HG02981 (cell line): ENCODE results near the gene IFNB1.

Source experiments
- ATAC-seq: cut with Tn5 transposase; IDR thresholded peaks from one replicate; pipeline ENCODE4 v1.9.1; 2021; ENCODE audit warnings: mild to moderate bottlenecking, moderate library complexity; ENCODE audit not compliant: unreplicated experiment

IFNB1 gene

DNA sequence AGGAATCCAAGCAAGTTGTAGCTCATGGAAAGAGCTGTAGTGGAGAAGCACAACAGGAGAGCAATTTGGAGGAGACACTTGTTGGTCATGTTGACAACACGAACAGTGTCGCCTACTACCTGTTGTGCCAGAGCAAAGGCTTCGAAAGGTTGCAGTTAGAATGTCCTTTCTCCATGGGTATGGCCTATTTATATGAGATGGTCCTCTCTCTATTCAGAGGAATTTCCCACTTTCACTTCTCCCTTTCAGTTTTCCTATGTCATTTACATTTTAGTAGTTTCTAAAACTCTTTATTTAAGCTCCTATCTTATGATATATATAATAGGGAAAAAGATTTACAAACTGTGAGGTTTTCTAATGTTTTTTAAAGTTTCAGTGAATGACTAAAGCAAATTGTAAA lies at the start of gene IFNB1:
Gene IFNB1, minus strand, starts transcription at position 162 of the 400 bp plus-strand sequence. Its CDS starts 73 bp downstream, at position 89.
- no peak for ATAC-seq

- ATAC-seq, result peak; percentile 94
Observed at GRCh38 chr9:21121595-21122251, 44.0 kb upstream of the IFNB1 start.

DNA sequence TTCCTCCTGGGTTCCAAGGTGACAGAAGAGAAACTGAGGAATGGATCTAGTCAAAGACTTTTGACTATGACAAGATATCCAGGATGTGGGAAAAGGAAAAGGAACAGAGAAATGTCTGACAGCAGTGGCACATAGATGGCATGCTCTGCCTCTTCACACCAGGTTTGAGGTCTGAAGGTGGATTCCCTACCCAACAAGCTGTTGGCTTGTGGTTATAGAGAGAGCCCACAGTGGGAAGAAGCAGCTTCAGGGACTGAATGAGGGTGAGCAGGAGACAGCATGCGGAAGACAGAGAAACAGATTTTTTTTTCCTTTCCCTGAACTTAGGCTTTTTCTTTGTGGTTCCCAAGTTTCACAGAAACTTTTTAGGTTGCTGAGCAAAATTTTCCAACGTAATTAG lies 43.3 kb upstream of the IFNB1 start:
- no peak for ATAC-seq

- no peak for ATAC-seq
Observed at GRCh38 chr9:21119093-21119770, 41.5 kb upstream of the IFNB1 start.

DNA sequence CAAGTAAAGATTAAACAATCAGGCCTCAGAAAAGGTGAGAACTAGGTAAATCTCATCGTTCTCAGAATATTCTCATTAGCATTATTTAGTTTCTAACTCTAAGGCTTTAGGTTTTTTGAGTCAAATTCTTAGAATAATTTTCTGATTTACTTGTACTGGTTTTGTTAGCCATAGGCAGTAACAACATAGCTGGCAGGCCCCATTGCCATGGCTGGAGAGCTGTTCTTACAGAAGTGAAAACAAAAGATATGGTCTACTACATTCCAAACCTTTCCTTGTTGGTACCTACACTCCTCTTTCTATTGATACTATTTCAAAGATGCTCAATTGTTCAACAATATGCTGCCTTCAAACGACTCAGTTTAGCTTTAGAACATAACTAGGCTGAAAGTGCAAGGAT lies 36.6 kb upstream of the IFNB1 start:
- no peak for ATAC-seq

DNA sequence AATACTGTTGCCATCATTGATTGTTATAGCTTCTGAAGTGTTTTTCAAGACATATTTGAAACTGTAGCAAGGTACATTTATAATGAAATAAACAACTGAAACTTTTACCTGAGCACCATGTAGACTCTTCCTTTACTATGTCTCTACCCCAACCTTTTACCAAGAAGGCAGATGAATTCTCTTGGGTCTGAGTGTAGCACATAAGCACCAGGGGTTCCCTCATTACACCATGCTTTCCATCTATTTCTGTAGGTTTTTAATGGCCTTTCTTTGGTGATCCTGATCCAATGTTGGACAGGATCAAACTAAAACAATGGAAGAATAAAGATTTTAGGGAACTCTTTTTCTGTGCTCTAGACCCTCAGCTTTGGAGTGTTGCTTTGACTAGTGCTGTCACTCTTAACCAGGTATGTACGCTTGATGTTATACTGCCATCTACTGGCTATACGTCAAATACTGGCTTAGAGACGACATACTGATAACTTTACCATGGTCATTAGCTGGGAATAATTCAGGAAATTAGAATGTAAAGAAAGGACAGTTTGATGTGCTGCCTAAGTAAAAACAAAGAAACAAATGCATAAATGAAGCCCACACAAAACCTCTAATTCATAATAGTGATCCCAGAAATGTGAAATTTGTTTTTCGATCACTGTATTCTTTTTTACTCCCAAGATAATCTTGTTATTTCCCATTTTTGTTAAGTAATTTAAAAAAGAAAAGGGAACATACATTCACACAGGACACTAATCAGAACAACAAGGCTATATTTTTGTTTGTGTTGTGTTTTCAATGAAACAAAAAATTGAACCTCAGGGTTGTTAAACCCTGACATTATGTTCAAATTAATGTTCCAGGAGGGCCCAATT lies 33.2 kb upstream of the IFNB1 start:
- ATAC-seq, result peak; percentile 89

DNA sequence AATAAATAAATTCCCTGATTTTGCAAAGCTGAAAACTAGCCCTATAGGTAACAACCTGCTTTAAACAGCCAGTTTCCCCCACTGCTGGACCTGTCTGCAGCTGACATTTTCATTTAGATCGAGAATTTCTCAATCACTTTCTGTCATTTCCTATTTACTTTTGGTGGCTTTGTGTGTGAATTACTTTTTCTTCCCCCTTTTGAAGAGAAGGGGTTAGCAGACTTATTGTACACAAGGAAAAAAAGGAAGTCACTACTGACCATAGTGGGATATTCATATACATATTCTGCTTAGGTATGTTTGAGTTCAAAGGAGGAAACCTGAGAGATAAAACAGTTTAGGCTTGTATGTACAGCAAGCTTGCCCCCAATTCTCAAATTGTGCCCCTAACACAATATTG lies 27.0 kb upstream of the IFNB1 start:
- ATAC-seq, result no peak

DNA sequence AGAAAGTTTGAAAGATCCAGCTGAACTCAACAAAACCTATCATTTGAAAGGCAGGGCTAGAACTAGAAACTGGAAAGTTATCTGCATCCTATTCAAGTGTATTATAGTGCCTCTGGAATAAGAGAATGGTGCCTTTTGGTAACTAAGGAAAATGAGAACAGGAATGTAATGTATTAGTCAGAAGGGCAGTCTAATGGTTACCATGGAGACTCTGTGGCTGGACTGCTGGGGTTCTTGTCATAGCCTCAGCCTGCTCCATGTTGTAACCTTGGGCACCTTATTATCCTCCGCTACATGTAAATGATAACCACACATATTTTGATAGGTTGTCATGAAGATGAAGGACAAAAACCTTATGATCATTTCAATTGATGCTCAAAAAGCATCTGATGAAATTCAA lies 24.6 kb upstream of the IFNB1 start:
- ATAC-seq, result no peak

DNA sequence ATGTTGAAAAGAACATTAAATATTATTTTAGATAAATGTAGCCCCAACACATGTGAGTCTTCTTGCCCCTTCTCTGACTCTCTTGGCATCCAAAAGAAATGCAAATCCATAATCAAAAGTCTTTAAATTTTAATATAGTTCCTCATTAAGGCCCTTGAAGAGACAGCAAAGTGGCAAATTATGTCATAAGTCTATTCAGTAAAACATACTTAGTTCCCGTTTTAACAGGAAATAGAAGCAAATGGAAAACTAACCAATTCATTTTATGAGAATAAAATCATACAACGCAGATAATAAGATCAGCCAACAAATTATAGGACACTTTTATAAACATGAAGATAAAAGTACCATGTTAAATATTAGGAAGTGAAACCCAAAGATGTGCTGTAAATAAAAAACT lies 20.1 kb upstream of the IFNB1 start:
- no peak for ATAC-seq

DNA sequence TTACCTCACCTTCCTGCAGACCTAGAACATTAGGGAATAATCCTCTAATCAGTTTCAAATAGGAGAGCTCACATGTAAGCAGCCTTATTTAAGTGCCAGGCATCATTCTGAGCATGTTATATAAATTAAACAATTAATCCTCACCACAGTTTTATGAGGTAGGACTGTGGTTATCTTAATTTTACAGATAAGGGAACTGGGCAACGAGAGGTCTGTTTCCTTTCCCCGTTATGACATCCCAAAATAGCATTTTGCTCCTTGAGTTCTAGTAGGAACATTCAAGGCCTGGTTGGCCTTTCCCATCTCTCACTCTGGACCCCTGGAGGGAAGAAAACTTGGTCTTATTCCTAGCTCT lies 19.1 kb upstream of the IFNB1 start:
- ATAC-seq, result no peak

GRCh38 chr9:21096172-21096900 lies 18.6 kb upstream of the IFNB1 start:
- ATAC-seq, result peak; percentile 93

DNA sequence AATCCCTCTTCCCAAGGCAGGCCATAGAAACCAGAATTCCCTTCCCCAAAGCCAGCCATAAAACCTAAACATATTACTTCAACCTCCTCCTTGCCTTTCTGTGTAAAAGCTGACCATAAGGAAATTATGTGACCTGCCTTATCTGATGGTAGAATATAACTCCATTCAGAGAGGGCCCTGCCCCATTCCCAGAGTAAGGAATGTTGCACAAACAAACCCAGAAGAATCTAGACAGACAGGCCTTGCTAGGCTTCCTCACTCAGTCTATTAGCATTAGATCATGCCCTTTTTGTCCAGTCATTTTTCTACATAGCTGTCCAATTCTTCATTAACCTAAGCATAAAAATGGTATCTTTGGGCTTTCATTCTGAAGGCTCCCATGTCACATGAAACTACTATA lies 17.8 kb upstream of the IFNB1 start:
- no peak for ATAC-seq

DNA sequence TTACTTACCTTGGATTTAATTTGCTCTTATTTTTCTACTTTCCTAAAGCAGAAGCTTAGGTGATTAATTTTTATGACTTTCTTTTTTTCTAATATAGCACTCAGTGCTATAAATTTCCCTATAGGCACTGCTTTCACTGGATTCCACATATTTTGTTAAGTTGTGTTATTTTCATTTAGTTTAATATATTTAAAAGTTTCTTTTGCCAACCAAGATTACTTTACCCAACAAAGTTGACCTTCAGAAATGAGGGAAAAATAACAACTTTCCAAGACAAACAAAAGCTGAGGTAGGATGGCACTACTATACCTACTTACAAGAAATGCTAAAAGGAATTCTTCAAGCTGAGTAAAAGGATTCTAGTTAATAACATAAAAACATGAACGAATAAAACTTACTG lies 8.8 kb upstream of the IFNB1 start:
- no peak for ATAC-seq

GRCh38 chr9:21085005-21085404 lies 7.3 kb upstream of the IFNB1 start:
- ATAC-seq, result no peak

GRCh38 chr9:21084242-21084850 lies 6.6 kb upstream of the IFNB1 start:
- ATAC-seq, result no peak

GRCh38 chr9:21082671-21083070 lies 4.9 kb upstream of the IFNB1 start:
- no peak for ATAC-seq

GRCh38 chr9:21081999-21082398 lies 4.3 kb upstream of the IFNB1 start:
- no peak for ATAC-seq

GRCh38 chr9:21081451-21081850 lies 3.7 kb upstream of the IFNB1 start:
- no peak for ATAC-seq

DNA sequence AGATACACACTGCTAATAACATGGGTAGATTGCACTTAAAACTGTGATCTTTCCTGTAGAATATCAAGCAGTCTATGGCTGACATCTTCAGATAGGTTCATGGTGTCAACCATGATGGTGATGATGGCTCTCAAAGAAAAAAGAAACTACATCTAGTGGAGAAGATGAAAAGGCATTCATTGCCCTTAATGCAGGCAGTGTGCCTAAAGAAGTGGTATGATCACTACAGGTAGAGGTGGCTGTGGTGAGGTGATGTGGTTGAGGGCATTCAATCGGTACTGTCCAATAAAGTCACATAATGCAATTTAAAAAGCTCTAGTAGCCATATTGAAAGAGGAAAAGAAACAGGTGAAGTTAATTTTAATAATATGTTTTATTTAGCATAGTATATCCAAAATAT lies 3.1 kb upstream of the IFNB1 start:
- ATAC-seq, result no peak

- ATAC-seq, result no peak
Observed at GRCh38 chr9:21078702-21079101, 960 bp upstream of the IFNB1 start.

GRCh38 chr9:21075484-21075883 lies 2.3 kb downstream of the IFNB1 start:
- ATAC-seq, result no peak
